ENCODE data around the gene CPSF3. TPM values are rescaled to one million over a fixed set of nuclear protein-coding genes. Genes with fewer than 3 reads are reported as not detected.

CPSF3 gene
- total and polyA plus RNA-seq, 9 of the 15 experiments (the other 6 are each of a cell fraction or from before 2014, with no cell fraction given): 54.2 to 151 (median 94.5) TPM

DNA sequence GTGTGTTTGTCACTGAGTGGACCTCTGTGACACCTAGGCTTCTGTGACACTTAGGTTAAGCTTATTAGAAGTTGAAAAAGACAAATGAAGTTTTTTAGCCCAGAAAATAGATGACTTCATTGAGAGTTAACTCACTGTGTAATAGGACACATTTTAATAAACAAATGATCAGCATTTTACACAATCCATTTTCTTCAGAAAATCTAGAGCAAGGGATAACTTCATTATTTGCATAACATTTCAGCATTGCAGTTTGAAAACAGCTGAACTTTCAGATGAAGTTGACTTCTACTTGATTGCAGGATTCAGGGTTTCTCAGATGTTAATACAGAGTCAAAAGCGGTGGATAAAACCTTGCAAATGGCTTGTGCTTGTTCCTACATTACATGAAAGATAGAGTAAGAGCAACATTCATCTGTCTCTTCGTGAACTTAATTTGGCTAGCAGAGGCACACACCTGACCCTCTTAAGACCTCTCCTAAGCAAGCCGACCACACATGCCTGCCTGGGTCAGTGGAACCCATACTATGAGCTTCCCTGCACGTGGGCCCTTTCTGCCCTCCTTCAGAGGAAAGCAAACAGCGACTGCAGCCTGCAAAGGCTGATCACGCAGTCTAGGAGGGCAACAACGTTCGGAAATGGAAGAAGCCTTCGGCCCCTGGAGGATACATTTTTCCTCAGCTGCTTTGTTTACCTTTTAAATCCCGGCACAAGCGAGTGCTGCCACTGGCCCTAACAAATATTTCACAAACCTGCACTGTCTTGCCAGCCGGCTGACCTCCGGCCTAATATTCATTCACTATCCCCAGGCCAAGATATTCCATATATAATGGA lies 16.7 kb upstream of the CPSF3 start:
- Histone ChIP-seq H3K4me3 (no peak overlapping the region), H4K20me1 (replicated peaks; ENCODE audit: control insufficient read depth, insufficient read depth, low read length) (no peaks in the 10 kb centered on the region; the same call in 1 of the 2 replicates), H2AFZ (ENCODE audit: low read depth, low read length) (no peak overlapping the region), H3K36me3 (ENCODE audit: control insufficient read depth, insufficient read depth, low read length) (peaks cover 41% of the 10 kb centered on the region), H3K9me1 (ENCODE audit: control insufficient read depth, insufficient read depth, low read length) (peaks cover 3% of the 10 kb centered on the region), H3K27ac (ENCODE audit: extremely low read depth, low read depth, low read length) (no peak overlapping the region), H3K9me3 (replicated peaks; ENCODE audit: control insufficient read depth, insufficient read depth, low read depth, low read length) (no peaks in the 10 kb centered on the region), H3K9ac (ENCODE audit: insufficient read depth in 1 of 2, low read depth in 2 of 2, low read length in 2 of 2) (no peak overlapping the region), H3K27me3 (ENCODE audit: control insufficient read depth in 2 of 2, insufficient read depth in 2 of 2, low read length in 2 of 2) (no peaks in the 10 kb centered on the region), H3K4me1 (replicated peaks in 1 of 2; ENCODE audit: control insufficient read depth in 2 of 2, insufficient read depth in 2 of 2, low read length in 2 of 2) (peaks cover 0 to 6% of the 10 kb centered on the region in 2 experiments; a peak in 1 of 5 replicates), H3K4me2 (ENCODE audit: insufficient read depth, low read length) (no peak overlapping the region), H3K79me2 (ENCODE audit: control insufficient read depth, insufficient read depth, low read length) (no peaks in the 10 kb centered on the region)
- CTCF ChIA-PET (ENCODE audit: low intra/inter-chr PET ratio): no interaction called here
- FAIRE-seq (no peak), ATAC-seq (no peak), DNase-seq (ENCODE audit: extremely low read depth in 1 of 4, low spot score in 3 of 4) (no peak)
- in situ Hi-C loops (cut with MboI) (no loop called here), intact Hi-C loops (cut with micrococcal nuclease) (no loop called here)
- TF ChIP-seq JUN (IDR thresholded peaks at IDR 0.05; ENCODE audit: borderline replicate concordance, low read depth, low read length) (no peak), JUN (CRISPR knock-in tag; IDR thresholded peaks at IDR 0.05; ENCODE audit: borderline replicate concordance) (no peak), TFAP4 (CRISPR knock-in tag; IDR thresholded peaks at IDR 0.05; ENCODE audit: borderline replicate concordance) (no peak), ZFP1 (CRISPR knock-in tag; IDR thresholded peaks at IDR 0.05) (no peak), CREM (IDR thresholded peaks at IDR 0.05; ENCODE audit: low read depth) (no peak), ARNT (IDR thresholded peaks at IDR 0.05) (no peak)
- TF ChIP-seq, protein P1, sequence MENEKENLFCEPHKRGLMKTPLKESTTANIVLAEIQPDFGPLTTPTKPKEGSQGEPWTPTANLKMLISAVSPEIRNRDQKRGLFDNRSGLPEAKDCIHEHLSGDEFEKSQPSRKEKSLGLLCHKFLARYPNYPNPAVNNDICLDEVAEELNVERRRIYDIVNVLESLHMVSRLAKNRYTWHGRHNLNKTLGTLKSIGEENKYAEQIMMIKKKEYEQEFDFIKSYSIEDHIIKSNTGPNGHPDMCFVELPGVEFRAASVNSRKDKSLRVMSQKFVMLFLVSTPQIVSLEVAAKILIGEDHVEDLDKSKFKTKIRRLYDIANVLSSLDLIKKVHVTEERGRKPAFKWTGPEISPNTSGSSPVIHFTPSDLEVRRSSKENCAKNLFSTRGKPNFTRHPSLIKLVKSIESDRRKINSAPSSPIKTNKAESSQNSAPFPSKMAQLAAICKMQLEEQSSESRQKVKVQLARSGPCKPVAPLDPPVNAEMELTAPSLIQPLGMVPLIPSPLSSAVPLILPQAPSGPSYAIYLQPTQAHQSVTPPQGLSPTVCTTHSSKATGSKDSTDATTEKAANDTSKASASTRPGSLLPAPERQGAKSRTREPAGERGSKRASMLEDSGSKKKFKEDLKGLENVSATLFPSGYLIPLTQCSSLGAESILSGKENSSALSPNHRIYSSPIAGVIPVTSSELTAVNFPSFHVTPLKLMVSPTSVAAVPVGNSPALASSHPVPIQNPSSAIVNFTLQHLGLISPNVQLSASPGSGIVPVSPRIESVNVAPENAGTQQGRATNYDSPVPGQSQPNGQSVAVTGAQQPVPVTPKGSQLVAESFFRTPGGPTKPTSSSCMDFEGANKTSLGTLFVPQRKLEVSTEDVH (IDR thresholded peaks at IDR 0.05; ENCODE audit: low read depth, partially characterized antibody): no peak
- BruUV-seq (replicated peaks): no TSS peak
- WGBS (ENCODE audit: insufficient coverage, low coverage, missing lambda C conversion rate): 92% methylated on average over 13 of the region's 13 CpGs
- POLR2A ChIA-PET: no interaction called here
